ENCODE results near the gene ZNF462. TPM values are rescaled to one million over a fixed set of nuclear protein-coding genes. Genes with fewer than 3 reads are reported as not detected.

The ZNF462 gene
- total and polyA plus RNA-seq, 4 donors = 0.35 to 2.1 (median 1.4) TPM

DNA sequence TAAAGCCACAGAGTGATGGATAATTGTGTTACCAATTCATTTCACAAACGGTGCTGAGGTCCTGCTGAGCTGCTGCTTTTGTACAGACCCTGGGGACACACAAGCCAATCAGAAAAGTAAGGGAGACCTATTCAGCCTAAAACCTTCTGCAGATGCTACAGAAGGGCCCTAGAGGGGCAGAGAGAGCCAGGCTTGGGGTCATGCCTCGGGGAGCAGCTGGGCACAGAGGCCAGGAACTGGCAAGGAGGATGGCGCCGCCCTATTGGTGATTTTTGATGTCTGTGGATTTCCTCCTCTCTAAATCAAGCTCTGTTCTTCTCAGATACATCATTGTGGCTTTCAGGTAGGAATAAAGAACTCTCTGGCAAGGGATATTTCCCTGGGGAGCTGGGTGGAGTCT lies 181.9 kb downstream of the ZNF462 start:
- no peak for TF ChIP-seq GABPA (IDR thresholded peaks at IDR 0.05 in 1 of 2, conservative IDR thresholded peaks at IDR 0.05 in 1 of 2)
- H3K27ac ChIP-seq (ENCODE audit: low read depth in 1 of 2, low read length in 2 of 2) = no peak overlapping the region
- WGBS = 88% methylated on average over 4 of the region's 4 CpGs
- H3K9ac ChIP-seq (ENCODE audit: low read depth in 1 of 2, low read length in 2 of 2) = no peak overlapping the region
- H3K36me3 ChIP-seq (ENCODE audit: control insufficient read depth in 4 of 4, insufficient read depth in 3 of 4, low read depth in 1 of 4, low read length in 3 of 4) = no peaks in the 10 kb centered on the region
- no peaks in the 10 kb centered on the region for H3K9me3 ChIP-seq (ENCODE audit: control insufficient read depth in 4 of 4, low read length in 3 of 4)
- no peak overlapping the region for H3K4me3 ChIP-seq (ENCODE audit: low read depth in 1 of 3, low read length in 3 of 3)
- H3K4me1 ChIP-seq (ENCODE audit: control insufficient read depth in 4 of 4, insufficient read depth in 4 of 4, low read length in 3 of 4) = no peaks in the 10 kb centered on the region
- no peaks in the 10 kb centered on the region for H3K27me3 ChIP-seq (ENCODE audit: control insufficient read depth in 4 of 4, insufficient read depth in 4 of 4, low read length in 3 of 4)
- no peak for DNase-seq (ENCODE audit: low spot score)

DNA sequence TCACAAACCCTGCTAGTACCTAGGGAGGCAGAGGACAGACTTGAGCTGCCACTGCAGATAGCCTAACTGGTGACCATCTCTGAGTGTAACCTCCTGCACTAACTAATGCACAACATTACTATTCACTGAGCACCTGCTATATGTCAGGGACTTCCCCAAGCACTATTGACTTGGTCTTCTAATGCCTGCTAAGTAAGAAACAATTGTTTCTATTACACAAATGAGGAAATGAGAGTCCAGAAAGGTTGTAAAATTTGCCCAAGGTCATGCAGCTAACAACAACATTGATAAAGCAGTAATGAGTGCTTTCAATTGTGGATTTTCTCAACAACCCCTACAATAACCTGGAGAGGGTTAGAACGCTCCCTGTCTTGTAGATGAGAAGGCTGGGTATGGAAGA lies 183.7 kb downstream of the ZNF462 start:
- Histone ChIP-seq H3K9ac (ENCODE audit: low read depth in 1 of 2, low read length in 2 of 2) (no peak overlapping the region), H3K9me3 (ENCODE audit: control insufficient read depth in 4 of 4, low read length in 3 of 4) (no peaks in the 10 kb centered on the region), H3K4me3 (ENCODE audit: low read depth in 1 of 3, low read length in 3 of 3) (no peak overlapping the region), H3K4me1 (ENCODE audit: control insufficient read depth in 4 of 4, insufficient read depth in 4 of 4, low read length in 3 of 4) (no peaks in the 10 kb centered on the region), H3K27ac (ENCODE audit: low read depth in 1 of 2, low read length in 2 of 2) (no peak overlapping the region), H3K27me3 (ENCODE audit: control insufficient read depth in 4 of 4, insufficient read depth in 4 of 4, low read length in 3 of 4) (no peaks in the 10 kb centered on the region), H3K36me3 (ENCODE audit: control insufficient read depth in 4 of 4, insufficient read depth in 3 of 4, low read depth in 1 of 4, low read length in 3 of 4) (no peaks in the 10 kb centered on the region)
- TF ChIP-seq YY1 (IDR thresholded peaks at IDR 0.05) = no peak
- no peak for TF ChIP-seq RAD21 (IDR thresholded peaks at IDR 0.05)
- no peak for TF ChIP-seq RXRA (IDR thresholded peaks at IDR 0.05)
- TF ChIP-seq FOXA1 (IDR thresholded peaks at IDR 0.05) = no peak
- TF ChIP-seq, protein P1, sequence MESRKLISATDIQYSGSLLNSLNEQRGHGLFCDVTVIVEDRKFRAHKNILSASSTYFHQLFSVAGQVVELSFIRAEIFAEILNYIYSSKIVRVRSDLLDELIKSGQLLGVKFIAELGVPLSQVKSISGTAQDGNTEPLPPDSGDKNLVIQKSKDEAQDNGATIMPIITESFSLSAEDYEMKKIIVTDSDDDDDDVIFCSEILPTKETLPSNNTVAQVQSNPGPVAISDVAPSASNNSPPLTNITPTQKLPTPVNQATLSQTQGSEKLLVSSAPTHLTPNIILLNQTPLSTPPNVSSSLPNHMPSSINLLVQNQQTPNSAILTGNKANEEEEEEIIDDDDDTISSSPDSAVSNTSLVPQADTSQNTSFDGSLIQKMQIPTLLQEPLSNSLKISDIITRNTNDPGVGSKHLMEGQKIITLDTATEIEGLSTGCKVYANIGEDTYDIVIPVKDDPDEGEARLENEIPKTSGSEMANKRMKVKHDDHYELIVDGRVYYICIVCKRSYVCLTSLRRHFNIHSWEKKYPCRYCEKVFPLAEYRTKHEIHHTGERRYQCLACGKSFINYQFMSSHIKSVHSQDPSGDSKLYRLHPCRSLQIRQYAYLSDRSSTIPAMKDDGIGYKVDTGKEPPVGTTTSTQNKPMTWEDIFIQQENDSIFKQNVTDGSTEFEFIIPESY (IDR thresholded peaks at IDR 0.05) = no peak
- TF ChIP-seq, protein P2, sequence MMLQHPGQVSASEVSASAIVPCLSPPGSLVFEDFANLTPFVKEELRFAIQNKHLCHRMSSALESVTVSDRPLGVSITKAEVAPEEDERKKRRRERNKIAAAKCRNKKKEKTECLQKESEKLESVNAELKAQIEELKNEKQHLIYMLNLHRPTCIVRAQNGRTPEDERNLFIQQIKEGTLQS (IDR thresholded peaks at IDR 0.05) = no peak
- TF ChIP-seq SP1 (IDR thresholded peaks at IDR 0.05) = no peak
- DNase-seq (ENCODE audit: low spot score) = no peak
- WGBS = 97% methylated on average over 1 of the region's 1 CpG

DNA sequence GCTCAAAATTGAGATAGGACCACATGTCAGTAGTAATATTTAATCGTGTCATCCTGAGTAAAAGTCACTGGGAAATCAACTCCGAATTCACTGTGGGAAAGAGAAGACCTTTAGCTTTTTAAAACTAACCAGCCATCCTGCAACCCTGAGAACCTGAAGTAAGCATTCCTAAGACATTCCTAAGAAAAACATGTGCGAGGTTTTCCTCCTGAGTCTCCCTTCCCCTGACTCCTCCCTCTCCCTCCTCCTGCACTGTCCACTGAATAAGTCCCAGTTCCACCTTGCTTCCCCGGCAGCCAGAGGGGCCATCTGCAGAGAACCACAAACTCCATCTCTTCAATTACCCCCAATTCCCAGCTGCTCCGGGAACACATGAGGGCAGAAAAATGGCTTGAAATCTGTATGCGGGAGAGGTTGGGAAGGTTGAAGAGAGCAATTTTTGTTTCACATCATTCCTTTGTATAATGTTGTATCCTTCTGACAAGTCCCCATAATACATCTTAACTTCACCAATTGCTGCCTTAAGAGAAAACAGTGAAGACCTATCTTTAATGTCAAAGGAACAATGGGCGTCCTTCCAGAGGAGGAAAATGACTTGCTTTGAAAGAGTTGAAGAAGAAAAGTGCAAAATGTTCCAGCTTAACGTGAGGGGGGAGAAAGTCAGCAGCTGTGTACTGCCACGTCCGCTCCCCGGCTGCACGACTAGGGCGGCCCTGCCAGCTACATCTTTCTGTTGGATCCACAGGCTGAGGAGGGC lies 186.3 kb downstream of the ZNF462 start:
- Histone ChIP-seq H3K4me3 (ENCODE audit: low read depth in 1 of 3, low read length in 3 of 3) (no peak overlapping the region), H3K9me3 (ENCODE audit: control insufficient read depth in 4 of 4, low read length in 3 of 4) (no peaks in the 10 kb centered on the region), H3K4me1 (ENCODE audit: control insufficient read depth in 4 of 4, insufficient read depth in 4 of 4, low read length in 3 of 4) (no peaks in the 10 kb centered on the region), H3K36me3 (ENCODE audit: control insufficient read depth in 4 of 4, insufficient read depth in 3 of 4, low read depth in 1 of 4, low read length in 3 of 4) (no peaks in the 10 kb centered on the region), H3K9ac (ENCODE audit: low read depth in 1 of 2, low read length in 2 of 2) (no peak overlapping the region), H3K27me3 (ENCODE audit: control insufficient read depth in 4 of 4, insufficient read depth in 4 of 4, low read length in 3 of 4) (no peaks in the 10 kb centered on the region), H3K27ac (ENCODE audit: low read depth in 1 of 2, low read length in 2 of 2) (no peak overlapping the region)
- TF ChIP-seq, protein P3, sequence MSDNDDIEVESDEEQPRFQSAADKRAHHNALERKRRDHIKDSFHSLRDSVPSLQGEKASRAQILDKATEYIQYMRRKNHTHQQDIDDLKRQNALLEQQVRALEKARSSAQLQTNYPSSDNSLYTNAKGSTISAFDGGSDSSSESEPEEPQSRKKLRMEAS (IDR thresholded peaks at IDR 0.05) = no peak
- TF ChIP-seq HNF4A (conservative IDR thresholded peaks at IDR 0.05) (no peak), JUND (IDR thresholded peaks at IDR 0.05) (no peak), FOXA2 (IDR thresholded peaks at IDR 0.05) (no peak), NR2F2 (IDR thresholded peaks at IDR 0.05) (no peak), RAD21 (IDR thresholded peaks at IDR 0.05) (no peak), TAF1 (conservative IDR thresholded peaks at IDR 0.05) (no peak), RXRA (IDR thresholded peaks at IDR 0.05) (no peak), HNF4G (IDR thresholded peaks at IDR 0.05) (no peak), GABPA (IDR thresholded peaks at IDR 0.05 in 1 of 2, conservative IDR thresholded peaks at IDR 0.05 in 1 of 2) (no peak), YY1 (IDR thresholded peaks at IDR 0.05) (no peak)
- TF ChIP-seq, protein P1 (IDR thresholded peaks at IDR 0.05) = no peak
- TF ChIP-seq, protein P4, sequence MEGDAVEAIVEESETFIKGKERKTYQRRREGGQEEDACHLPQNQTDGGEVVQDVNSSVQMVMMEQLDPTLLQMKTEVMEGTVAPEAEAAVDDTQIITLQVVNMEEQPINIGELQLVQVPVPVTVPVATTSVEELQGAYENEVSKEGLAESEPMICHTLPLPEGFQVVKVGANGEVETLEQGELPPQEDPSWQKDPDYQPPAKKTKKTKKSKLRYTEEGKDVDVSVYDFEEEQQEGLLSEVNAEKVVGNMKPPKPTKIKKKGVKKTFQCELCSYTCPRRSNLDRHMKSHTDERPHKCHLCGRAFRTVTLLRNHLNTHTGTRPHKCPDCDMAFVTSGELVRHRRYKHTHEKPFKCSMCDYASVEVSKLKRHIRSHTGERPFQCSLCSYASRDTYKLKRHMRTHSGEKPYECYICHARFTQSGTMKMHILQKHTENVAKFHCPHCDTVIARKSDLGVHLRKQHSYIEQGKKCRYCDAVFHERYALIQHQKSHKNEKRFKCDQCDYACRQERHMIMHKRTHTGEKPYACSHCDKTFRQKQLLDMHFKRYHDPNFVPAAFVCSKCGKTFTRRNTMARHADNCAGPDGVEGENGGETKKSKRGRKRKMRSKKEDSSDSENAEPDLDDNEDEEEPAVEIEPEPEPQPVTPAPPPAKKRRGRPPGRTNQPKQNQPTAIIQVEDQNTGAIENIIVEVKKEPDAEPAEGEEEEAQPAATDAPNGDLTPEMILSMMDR (IDR thresholded peaks at IDR 0.05; ENCODE audit: low read depth, low read length, missing input control) = no peak
- TF ChIP-seq, protein P5, sequence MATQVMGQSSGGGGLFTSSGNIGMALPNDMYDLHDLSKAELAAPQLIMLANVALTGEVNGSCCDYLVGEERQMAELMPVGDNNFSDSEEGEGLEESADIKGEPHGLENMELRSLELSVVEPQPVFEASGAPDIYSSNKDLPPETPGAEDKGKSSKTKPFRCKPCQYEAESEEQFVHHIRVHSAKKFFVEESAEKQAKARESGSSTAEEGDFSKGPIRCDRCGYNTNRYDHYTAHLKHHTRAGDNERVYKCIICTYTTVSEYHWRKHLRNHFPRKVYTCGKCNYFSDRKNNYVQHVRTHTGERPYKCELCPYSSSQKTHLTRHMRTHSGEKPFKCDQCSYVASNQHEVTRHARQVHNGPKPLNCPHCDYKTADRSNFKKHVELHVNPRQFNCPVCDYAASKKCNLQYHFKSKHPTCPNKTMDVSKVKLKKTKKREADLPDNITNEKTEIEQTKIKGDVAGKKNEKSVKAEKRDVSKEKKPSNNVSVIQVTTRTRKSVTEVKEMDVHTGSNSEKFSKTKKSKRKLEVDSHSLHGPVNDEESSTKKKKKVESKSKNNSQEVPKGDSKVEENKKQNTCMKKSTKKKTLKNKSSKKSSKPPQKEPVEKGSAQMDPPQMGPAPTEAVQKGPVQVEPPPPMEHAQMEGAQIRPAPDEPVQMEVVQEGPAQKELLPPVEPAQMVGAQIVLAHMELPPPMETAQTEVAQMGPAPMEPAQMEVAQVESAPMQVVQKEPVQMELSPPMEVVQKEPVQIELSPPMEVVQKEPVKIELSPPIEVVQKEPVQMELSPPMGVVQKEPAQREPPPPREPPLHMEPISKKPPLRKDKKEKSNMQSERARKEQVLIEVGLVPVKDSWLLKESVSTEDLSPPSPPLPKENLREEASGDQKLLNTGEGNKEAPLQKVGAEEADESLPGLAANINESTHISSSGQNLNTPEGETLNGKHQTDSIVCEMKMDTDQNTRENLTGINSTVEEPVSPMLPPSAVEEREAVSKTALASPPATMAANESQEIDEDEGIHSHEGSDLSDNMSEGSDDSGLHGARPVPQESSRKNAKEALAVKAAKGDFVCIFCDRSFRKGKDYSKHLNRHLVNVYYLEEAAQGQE (IDR thresholded peaks at IDR 0.05) = no peak
- TF ChIP-seq, protein P2 (IDR thresholded peaks at IDR 0.05) = no peak
- WGBS = 78% methylated on average over 13 of the region's 13 CpGs
- no peak for DNase-seq (ENCODE audit: low spot score)

Measured in liver (tissue), 9 donors.